Breast epithelium (tissue), 4 donors: ENCODE measurements around the gene NOTCH3. TPM values are rescaled to one million over a fixed set of nuclear protein-coding genes. Genes with fewer than 3 reads are reported as not detected.

Source experiments
- DNase-seq, 2 donors: peaks; one replicate each; pipeline ENCODE4 v3.0.0-alpha.2; 2019; ENCODE audit warnings: low spot score in 2 of 2
- H3K27ac ChIP-seq, 2 donors: fragments of 200-600 bp; sonication (generic) in 1 of 2; one replicate each; pipeline ENCODE4 v1.5.1; 2016 to 2019; ENCODE audit warnings: mild to moderate bottlenecking in 1 of 2
- H3K27me3 ChIP-seq, 2 donors: fragments of 200-600 bp; sonication (generic) in 1 of 2; one replicate each; pipeline versions ENCODE4 v1.5.1 to v1.6.0; 2017 to 2019; ENCODE audit warnings: control low read depth in 1 of 2, mild to moderate bottlenecking in 1 of 2
- H3K36me3 ChIP-seq: fragments of 200-600 bp; one replicate; pipeline ENCODE4 v1.5.1; 2019
- H3K4me1 ChIP-seq, 2 donors: fragments of 200-600 bp; sonication (generic); one replicate each; pipeline ENCODE4 v1.5.1; 2016 to 2019; ENCODE audit warnings: control low read depth in 1 of 2
- H3K4me3 ChIP-seq, 3 donors: fragments of 200-600 bp; sonication (generic); 1 replicate in 2 of 3; 2 replicates in 1 of 3; pipeline ENCODE4 v1.5.1; 2016 to 2019; ENCODE audit warnings: mild to moderate bottlenecking in 3 of 3, moderate library complexity in 2 of 3
- H3K9me3 ChIP-seq, 2 donors: fragments of 200-600 bp; sonication (generic) in 1 of 2; one replicate each; pipeline ENCODE4 v1.5.1; 2016 to 2019; ENCODE audit warnings: control low read depth in 1 of 2
- POLR2A ChIP-seq: fragments of 450-650 bp; IDR thresholded peaks from one replicate; pipeline ENCODE4 v1.6.1; 2016; ENCODE audit warnings: antibody characterized with exemption, mild to moderate bottlenecking, moderate library complexity
- POLR2AphosphoS5 ChIP-seq, 3 donors: sonication (generic); formaldehyde crosslinking; IDR thresholded peaks; one replicate each; pipeline ENCODE4 v1.6.1; 2017; ENCODE audit warnings: antibody characterized with exemption in 3 of 3
- intact Hi-C: fragments of 100-400 bp; cut with DNase I; formaldehyde crosslinking; loops from one replicate; pipeline ENCODE4 v1.15.1; 2023; ENCODE audit warnings: low total_unique reads
- total RNA-seq, 3 donors: library from RNA; depleted of rRNA; stranded (reverse); fragments of >200 nt; gene quantifications; one replicate each; pipeline ENCODE4 v1.1.0, GENCODE V29; 2016
- TF ChIP-seq, protein P1 (sequence below), 3 donors: fragments of 450-650 bp; IDR thresholded peaks; one replicate each; pipeline ENCODE4 v1.5.1; 2016 to 2017; ENCODE audit warnings: antibody characterized with exemption in 3 of 3, mild to moderate bottlenecking in 3 of 3, moderate library complexity in 3 of 3

NOTCH3 gene
- total RNA-seq, 3 donors from 2014 or later: 22.0 to 36.4 (median 22.7) TPM

DNA sequence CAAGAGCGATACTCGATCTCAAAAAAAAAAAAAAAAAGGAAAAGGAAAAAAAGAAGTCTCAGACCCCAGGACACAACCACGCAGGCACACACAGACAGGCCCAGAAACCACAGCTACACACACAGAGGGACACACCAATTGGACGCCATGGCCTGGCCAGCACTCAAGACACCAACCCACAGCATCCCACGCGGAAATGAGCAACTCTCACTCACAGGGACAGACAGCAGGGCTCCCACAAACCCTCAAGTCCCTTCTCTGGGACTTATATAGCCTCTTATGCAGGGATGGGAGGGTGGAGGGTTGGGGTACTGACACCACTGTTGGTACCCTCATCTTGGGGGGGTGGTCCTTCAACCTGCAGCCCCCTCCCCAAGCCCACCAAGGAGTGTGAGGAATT lies 5.9 kb downstream of the NOTCH3 start:
- Histone ChIP-seq H3K27me3 (no peaks in the 10 kb centered on the region), H3K36me3 (no peaks in the 10 kb centered on the region), H3K4me1 (peaks cover 0 to 13% of the 10 kb centered on the region in 2 donors), H3K27ac (peak overlapping the region; percentile 95), H3K4me3 (peak overlapping the region in 2 of 3 donors; percentile 60 to 76), H3K9me3 (no peaks in the 10 kb centered on the region)
- intact Hi-C loops: loop anchor here (5.0 kb wide), 1 partner anchor 993 kb away; no protein-coding TSS in a partner anchor
- TF ChIP-seq POLR2A (no peak), POLR2AphosphoS5 (IDR thresholded peaks at IDR 0.05) (no peak)
- TF ChIP-seq, protein P1, sequence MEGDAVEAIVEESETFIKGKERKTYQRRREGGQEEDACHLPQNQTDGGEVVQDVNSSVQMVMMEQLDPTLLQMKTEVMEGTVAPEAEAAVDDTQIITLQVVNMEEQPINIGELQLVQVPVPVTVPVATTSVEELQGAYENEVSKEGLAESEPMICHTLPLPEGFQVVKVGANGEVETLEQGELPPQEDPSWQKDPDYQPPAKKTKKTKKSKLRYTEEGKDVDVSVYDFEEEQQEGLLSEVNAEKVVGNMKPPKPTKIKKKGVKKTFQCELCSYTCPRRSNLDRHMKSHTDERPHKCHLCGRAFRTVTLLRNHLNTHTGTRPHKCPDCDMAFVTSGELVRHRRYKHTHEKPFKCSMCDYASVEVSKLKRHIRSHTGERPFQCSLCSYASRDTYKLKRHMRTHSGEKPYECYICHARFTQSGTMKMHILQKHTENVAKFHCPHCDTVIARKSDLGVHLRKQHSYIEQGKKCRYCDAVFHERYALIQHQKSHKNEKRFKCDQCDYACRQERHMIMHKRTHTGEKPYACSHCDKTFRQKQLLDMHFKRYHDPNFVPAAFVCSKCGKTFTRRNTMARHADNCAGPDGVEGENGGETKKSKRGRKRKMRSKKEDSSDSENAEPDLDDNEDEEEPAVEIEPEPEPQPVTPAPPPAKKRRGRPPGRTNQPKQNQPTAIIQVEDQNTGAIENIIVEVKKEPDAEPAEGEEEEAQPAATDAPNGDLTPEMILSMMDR (IDR thresholded peaks at IDR 0.05): no peak
- peak in 1 of 2 donors; percentile 33 for DNase-seq

DNA sequence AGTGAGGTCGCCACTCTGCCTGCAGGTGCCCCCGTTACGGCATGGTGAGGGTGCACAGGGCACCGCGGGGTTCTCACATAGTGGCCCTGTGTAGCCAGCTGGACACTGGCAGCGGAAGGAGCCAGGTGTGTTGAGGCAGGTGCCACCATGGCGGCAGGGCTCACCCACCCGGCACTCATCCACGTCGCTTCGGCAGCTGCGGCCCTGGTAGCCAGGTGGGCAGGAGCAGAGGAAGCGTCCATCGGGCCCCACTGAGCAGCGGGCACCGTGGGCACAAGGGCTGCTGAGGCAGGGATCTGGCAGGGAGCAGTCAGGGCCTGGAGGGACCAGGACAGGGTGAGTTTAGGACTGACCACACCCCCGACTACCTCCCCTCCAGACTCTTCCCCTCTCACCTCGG lies 8.8 kb downstream of the NOTCH3 start:
- intact Hi-C loops: loop anchor here (5.0 kb wide), 1 partner anchor 990 kb away; no protein-coding TSS in a partner anchor
- no peak for DNase-seq
- H3K4me3 ChIP-seq: no peak overlapping the region
- no peaks in the 10 kb centered on the region for H3K36me3 ChIP-seq
- no peaks in the 10 kb centered on the region for H3K27me3 ChIP-seq
- no peaks in the 10 kb centered on the region for H3K9me3 ChIP-seq
- TF ChIP-seq POLR2A (no peak), POLR2AphosphoS5 (IDR thresholded peaks at IDR 0.05) (no peak)
- TF ChIP-seq, protein P1 (IDR thresholded peaks at IDR 0.05): no peak
- peak overlapping the region in 1 of 2 donors; percentile 25 for H3K27ac ChIP-seq
- H3K4me1 ChIP-seq: no peaks in the 10 kb centered on the region

DNA sequence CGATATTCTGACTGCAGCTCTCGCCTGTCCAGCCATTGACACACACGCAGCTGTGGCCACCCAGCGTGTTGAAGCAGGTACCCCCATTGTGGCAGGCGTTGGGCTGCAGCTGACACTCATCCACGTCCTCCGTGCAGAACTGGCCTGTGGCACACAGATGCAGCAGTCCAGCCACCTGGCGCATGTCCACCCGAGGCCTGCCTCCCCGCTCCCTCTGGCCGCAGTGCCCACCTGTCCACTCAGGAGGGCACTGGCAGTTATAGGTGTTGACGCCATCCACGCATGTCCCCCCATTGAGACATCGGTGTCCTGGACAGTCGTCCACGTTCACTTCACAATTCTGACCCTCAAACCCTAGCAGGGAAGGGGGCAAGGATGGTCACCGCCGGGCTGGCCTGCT lies 9.3 kb downstream of the NOTCH3 start:
- H3K4me3 ChIP-seq: no peak overlapping the region
- DNase-seq: no peak
- no peaks in the 10 kb centered on the region for H3K36me3 ChIP-seq
- no peak overlapping the region for H3K27ac ChIP-seq
- intact Hi-C loops: loop anchor here (5.0 kb wide), 1 partner anchor 989 kb away; no protein-coding TSS in a partner anchor
- no peaks in the 10 kb centered on the region for H3K9me3 ChIP-seq
- no peaks in the 10 kb centered on the region for H3K27me3 ChIP-seq
- H3K4me1 ChIP-seq: no peaks in the 10 kb centered on the region
- TF ChIP-seq, protein P1 (IDR thresholded peaks at IDR 0.05): no peak
- TF ChIP-seq POLR2A: no peak
- TF ChIP-seq POLR2AphosphoS5 (IDR thresholded peaks at IDR 0.05): no peak

DNA sequence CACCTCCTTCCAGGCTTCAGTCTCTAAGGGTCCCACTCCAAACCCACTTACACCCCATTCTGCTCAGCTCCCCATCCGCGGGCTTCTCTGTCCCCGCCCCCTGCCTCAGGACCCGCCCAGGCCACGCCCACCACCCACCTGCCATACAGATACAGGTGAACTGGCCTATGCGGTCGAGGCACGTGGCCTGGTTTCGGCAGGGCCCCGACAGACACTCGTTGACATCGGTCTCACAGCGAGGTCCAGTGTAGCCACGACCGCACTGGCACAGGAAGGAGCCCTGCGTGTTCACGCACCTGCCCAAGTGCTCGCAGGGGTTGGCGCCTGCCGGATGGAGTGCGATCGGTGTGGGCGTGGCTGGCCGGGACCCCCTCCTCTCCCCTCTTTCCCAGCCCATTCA lies 11.9 kb downstream of the NOTCH3 start:
- no peak overlapping the region for H3K4me3 ChIP-seq
- H3K9me3 ChIP-seq: no peaks in the 10 kb centered on the region
- no peaks in the 10 kb centered on the region for H3K27me3 ChIP-seq
- H3K36me3 ChIP-seq: no peaks in the 10 kb centered on the region
- no peaks in the 10 kb centered on the region for H3K4me1 ChIP-seq
- intact Hi-C loops: loop anchor here (10.0 kb wide), 2 partner anchors 56 to 146 kb away; partner anchors contain the start of gene BRD4
- no peak for TF ChIP-seq POLR2A
- TF ChIP-seq, protein P1 (IDR thresholded peaks at IDR 0.05): no peak
- no peak for TF ChIP-seq POLR2AphosphoS5 (IDR thresholded peaks at IDR 0.05)
- H3K27ac ChIP-seq: no peak overlapping the region
- DNase-seq: no peak

DNA sequence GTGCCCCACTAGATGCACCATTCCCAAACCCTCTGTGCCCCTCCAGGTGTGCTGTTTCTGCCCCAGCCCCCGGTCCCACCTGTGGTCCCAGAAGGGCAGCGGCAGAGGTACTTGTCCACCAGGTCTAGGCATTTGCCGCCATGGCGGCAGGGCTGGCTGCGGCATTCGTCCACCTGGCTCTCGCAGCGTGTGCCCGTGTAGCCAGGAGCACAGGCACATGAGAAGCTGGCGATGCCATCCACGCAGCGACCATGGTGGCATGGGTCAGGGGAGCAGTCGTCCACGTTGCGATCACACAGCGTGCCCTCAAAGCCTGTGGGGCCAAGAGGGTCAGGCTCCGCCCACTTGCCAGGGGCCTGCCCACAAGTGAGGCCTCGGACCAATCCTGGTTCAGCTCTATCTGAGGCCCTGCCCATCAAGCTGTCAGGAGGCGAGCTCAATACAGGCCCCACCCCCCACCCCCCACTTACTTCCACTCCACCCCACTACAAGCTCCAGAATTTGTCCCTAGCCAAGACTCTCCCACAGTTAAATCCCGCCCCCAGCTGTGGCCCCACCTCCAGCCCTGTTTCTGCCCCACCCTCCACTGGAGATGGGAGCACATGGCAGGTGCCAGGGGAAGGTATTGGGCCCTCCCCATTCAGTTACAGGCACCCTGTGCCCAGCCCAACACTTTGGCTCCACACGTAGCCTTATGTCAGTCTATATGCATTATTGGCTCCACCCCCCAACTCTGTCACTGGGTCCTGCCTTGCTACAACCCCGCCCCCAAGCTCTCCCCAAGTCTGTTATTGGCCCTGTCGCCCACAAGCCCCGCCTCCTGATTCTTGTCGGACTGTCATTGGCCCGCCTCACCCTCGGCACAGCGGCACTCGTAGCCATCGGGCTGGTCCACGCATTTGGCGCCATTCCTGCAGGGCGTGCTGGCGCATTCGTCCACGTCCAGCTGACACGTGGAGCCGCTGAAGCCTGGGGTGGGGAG lies 13.5 kb downstream of the NOTCH3 start:
- intact Hi-C loops: loop anchor here (10.0 kb wide), 2 partner anchors 57 to 147 kb away; partner anchors contain the start of gene BRD4
- no peaks in the 10 kb centered on the region for H3K36me3 ChIP-seq

More for the DNA sequence above, 13.5 kb downstream of the NOTCH3 start:
- H3K9me3 ChIP-seq: no peaks in the 10 kb centered on the region
- no peak for TF ChIP-seq POLR2AphosphoS5 (IDR thresholded peaks at IDR 0.05)
- TF ChIP-seq POLR2A: no peak
- H3K27ac ChIP-seq: no peak overlapping the region
- no peak for DNase-seq
- H3K4me3 ChIP-seq: no peak overlapping the region
- H3K4me1 ChIP-seq: no peaks in the 10 kb centered on the region
- H3K27me3 ChIP-seq: no peaks in the 10 kb centered on the region
